PFSK-1 (cell line): ENCODE measurements around the gene ALG14.

Source experiments
- FOXP2 ChIP-seq: optimal IDR thresholded peaks from 2 replicates; pipeline ENCODE3; 2011; ENCODE audit warnings: borderline replicate concordance, control low read depth, inconsistent platforms; ENCODE audit not compliant: insufficient read depth; ENCODE audit errors: extremely low read length, extremely low read depth
- POLR2AphosphoS5 ChIP-seq: IDR thresholded peaks from 2 replicates; pipeline ENCODE4 v1.6.1; 2012; ENCODE audit warnings: low read depth, mild to moderate bottlenecking, control low read depth, low read length, moderate library complexity
- SIN3A ChIP-seq: IDR thresholded peaks from 2 replicates; pipeline ENCODE4 v1.6.1; 2012; ENCODE audit warnings: mild to moderate bottlenecking, low read length, moderate library complexity, borderline replicate concordance; ENCODE audit not compliant: insufficient read depth
- TAF1 ChIP-seq: IDR thresholded peaks from 2 replicates; pipeline ENCODE4 v1.6.1; 2012; ENCODE audit warnings: low read length, control low read depth, borderline replicate concordance; ENCODE audit not compliant: insufficient read depth
- TF ChIP-seq, protein P1 (sequence below), 2 experiments: IDR thresholded peaks; 2 replicates each; pipeline versions ENCODE4 v1.6.1 to v1.8.0; 2011 to 2012; ENCODE audit warnings: low read depth in 2 of 2, low read length in 2 of 2, control low read depth in 1 of 2, inconsistent platforms in 1 of 2, mild to moderate bottlenecking in 1 of 2, moderate library complexity in 1 of 2; ENCODE audit not compliant: insufficient read depth in 1 of 2

Gene ALG14

DNA sequence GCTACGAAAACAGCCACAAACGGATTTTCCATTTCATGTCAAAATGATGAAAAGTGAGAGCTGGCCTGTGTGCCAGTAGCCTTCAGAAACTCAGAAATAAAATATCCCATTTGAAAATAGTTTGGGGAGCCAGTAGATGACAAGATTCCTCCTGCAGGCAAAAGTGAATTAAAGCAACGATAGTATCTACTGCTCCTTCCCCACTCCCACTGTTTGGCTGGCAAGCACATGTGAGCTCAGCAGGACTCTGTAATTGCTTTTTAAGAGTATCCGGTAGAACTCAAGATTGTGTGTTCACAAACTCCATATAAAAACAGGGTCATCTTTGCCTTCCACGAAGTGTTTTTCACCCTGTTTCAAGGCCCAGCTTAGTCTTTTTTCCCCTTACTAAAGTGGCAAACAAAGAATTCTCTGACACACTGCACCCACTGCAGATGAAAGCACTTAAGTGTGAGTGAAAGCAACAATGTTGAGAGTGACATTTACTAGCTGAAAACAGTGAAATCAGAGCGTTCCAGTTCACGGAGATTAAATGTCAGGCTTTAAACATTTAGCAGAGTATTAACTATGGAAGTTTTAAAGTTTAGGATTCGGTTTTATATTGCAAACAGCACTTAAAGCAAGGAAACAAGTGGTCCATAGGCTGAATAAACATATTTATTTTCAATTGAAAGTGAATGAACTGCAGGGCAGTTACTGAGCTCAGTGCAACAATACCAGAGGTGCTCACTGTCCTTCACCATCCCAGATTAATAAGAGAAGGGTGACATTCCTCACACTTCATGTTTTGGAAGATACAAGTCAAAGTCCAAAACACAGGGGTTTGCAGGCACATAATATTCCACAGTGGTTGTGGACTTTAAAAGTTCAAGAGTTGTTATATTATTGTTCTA lies 70.0 kb downstream of the ALG14 start:
- TF ChIP-seq POLR2AphosphoS5 (peak; percentile 23; the same call in 1 of the 2 replicates), TAF1 (peak; percentile 58; the same call in 1 of the 2 replicates), FOXP2 (no peak), SIN3A (peak; percentile 78; the same call in 1 of the 2 replicates)
- TF ChIP-seq, protein P1, sequence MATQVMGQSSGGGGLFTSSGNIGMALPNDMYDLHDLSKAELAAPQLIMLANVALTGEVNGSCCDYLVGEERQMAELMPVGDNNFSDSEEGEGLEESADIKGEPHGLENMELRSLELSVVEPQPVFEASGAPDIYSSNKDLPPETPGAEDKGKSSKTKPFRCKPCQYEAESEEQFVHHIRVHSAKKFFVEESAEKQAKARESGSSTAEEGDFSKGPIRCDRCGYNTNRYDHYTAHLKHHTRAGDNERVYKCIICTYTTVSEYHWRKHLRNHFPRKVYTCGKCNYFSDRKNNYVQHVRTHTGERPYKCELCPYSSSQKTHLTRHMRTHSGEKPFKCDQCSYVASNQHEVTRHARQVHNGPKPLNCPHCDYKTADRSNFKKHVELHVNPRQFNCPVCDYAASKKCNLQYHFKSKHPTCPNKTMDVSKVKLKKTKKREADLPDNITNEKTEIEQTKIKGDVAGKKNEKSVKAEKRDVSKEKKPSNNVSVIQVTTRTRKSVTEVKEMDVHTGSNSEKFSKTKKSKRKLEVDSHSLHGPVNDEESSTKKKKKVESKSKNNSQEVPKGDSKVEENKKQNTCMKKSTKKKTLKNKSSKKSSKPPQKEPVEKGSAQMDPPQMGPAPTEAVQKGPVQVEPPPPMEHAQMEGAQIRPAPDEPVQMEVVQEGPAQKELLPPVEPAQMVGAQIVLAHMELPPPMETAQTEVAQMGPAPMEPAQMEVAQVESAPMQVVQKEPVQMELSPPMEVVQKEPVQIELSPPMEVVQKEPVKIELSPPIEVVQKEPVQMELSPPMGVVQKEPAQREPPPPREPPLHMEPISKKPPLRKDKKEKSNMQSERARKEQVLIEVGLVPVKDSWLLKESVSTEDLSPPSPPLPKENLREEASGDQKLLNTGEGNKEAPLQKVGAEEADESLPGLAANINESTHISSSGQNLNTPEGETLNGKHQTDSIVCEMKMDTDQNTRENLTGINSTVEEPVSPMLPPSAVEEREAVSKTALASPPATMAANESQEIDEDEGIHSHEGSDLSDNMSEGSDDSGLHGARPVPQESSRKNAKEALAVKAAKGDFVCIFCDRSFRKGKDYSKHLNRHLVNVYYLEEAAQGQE (IDR thresholded peaks at IDR 0.05; ENCODE audit: insufficient read depth in 1 of 2, low read depth in 2 of 2, low read length in 2 of 2), result no peak; a peak in 1 of 4 replicates

DNA sequence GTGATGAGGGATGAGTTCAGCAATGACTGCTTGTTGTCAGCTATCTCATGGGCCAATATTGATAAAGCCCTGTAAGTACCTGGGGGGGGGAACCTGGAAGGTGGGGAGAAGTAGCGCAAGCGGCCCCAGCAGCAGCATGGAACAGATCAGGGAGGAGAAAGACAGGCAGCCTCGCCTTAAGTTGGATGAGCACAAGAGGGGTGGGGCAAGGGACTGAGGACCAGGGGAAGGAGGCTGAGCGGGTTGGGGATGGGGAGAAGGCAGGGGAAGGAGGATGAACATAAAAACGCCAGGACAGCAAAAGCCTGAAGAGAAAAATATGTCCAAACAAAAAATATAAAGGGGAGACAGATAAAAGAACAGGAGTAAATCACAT lies 70.6 kb downstream of the ALG14 start:
- no peak for TF ChIP-seq POLR2AphosphoS5
- no peak for TF ChIP-seq TAF1
- no peak for TF ChIP-seq SIN3A
- TF ChIP-seq FOXP2, result no peak
- TF ChIP-seq, protein P1 (IDR thresholded peaks at IDR 0.05; ENCODE audit: insufficient read depth in 1 of 2, low read depth in 2 of 2, low read length in 2 of 2), result no peak

DNA sequence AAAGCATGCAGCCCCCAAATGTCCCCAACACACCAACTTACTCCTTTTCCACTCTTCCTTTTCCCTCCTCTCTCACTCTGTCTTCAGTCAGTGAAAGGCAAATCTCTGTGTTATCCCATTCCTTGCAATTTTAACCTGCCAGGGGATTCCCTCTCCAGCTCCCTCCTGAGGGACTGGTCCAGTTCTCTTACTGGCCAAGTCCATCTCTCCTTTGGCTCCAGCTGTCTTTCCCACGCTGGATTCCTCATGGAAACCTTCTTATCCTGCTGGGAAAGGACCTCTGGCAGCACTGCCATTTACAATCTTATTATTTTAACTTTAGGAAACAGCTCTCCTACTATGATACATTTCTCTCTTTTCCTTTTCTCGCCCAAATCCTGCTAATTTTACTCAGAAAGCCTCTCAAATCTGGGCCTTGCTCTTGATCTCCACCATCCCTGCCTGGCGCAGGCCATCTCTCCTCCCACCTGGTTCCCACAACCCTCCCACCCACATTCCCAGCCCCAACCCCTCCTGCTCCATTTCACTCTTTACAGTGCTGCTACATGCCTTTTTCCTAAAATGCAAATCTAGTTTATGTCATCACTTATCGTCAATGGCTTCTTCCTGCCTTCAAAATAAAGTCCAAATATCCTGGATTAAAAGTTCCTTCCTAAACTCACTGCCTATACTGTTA lies 73.2 kb downstream of the ALG14 start:
- no peak for TF ChIP-seq FOXP2
- TF ChIP-seq POLR2AphosphoS5, result no peak
- TF ChIP-seq TAF1, result no peak
- TF ChIP-seq, protein P1 (IDR thresholded peaks at IDR 0.05; ENCODE audit: insufficient read depth in 1 of 2, low read depth in 2 of 2, low read length in 2 of 2), result no peak
- no peak for TF ChIP-seq SIN3A

DNA sequence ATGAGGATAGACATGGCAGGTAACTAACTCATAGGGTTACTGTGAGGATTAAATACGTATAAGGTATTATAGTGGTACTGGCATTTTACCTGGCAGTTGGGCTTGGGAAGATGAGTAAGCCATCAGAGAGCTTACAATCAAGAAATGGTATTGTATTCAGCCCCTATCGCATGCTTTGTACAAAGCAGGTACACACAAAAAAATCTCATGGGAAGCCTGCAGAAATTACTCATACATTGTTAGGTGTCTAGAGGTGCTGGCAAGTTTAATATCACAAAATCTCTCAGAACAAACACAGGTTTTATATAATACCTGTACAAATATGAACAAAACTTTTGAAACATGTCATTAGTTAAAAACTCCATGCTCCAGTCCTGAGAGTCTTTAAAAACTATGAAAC lies 74.0 kb downstream of the ALG14 start:
- TF ChIP-seq FOXP2, result no peak
- TF ChIP-seq POLR2AphosphoS5, result no peak
- TF ChIP-seq, protein P1 (IDR thresholded peaks at IDR 0.05; ENCODE audit: insufficient read depth in 1 of 2, low read depth in 2 of 2, low read length in 2 of 2), result no peak
- no peak for TF ChIP-seq TAF1
- no peak for TF ChIP-seq SIN3A

DNA sequence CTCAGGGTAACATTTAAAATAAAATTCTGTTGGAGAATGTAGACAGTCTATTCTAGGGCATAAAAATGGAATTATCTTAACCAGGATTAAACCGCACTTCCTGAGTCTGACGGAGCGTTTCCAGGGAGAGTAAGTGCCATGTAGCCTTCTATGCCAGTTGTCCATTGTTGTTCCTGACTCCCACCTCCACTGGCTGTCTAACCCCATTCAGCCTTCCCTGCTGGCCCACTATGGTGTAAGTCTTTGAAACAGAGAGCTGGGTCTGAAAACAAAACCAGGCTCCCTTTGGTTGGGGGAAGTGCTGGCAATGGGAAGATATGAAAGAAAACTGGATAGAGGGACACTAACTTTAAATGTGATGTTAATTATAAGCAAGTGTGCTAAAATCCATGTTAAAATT lies 74.6 kb downstream of the ALG14 start:
- TF ChIP-seq FOXP2, result no peak
- TF ChIP-seq TAF1, result no peak
- TF ChIP-seq, protein P1 (IDR thresholded peaks at IDR 0.05; ENCODE audit: insufficient read depth in 1 of 2, low read depth in 2 of 2, low read length in 2 of 2), result no peak
- no peak for TF ChIP-seq SIN3A
- TF ChIP-seq POLR2AphosphoS5, result no peak
